ENCODE data around the gene GLYATL3.

The GLYATL3 gene

DNA sequence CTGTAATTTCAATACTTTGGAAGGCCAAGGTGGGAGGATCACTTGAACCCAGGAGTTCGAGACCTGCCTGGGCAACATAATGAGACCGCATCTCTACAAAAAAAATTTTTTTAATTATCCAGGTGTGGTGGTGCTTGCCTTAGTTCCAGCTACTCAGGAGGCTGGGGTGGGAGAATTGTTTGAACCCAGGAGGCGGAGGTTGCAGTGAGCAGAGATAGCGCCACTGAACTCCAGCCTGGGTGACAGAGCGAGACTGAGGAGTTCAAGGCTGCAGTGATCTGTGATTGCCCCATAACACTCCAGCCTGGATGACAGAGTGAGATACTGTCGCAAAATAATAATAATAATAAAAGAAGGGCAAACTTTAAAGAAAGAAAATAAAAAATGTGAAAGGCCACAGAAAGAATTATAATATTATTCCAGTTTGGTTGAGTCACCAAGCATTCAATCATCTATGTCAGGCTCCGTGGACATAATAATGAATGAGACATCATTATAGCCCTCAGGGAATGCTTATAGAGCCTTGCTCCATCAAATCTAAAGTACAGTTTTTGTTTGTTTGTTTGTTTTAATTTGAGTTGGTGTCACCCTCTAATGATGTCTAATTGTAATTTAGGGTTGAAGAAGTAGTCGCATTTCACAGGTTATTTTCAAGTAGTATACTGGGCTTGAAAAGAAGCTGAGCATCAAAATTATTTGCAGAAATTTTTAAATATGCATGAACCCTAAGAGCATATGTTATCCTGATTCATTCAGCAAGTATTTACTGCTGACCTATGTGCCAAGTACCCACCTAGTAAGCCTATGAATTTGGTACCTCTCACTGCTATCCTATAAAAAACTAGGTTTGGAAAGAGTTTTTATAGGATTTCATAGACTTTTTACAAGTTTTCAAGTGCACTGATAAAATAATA is 15.1 kb downstream of the GLYATL3 start:
- DNase-seq (ENCODE audit: low spot score) = no peak

DNA sequence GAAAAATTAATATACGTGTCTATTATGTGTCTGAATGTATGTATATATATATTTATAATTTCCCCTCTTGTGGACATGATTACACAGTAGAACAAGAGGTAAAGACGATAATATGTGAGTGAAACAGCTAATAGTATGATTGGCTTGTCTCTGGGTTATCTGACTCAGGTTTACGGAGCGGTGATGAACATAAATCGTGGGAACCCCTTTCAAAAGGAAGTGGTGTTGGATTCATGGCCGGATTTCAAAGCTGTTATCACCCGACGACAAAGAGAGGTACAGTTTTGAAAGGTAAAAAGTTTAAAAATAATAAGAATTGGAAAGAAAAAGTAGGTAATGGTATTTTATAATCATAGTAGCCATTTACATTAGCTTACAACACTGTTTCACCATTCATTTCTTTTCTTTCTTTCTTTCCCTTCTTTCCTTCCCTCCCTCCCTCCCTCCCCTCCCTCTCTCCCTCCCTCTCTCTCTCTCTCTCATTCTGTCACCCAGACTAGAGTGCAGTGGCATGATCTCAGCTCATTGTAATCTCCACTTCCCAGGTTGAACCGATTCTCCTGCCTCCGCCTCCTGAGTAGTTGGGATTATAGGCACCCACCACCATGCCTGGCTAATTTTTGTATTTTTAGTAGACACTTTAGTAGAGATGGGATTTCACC is 15.9 kb downstream of the GLYATL3 start:
- no peak for DNase-seq (ENCODE audit: low spot score)

DNA sequence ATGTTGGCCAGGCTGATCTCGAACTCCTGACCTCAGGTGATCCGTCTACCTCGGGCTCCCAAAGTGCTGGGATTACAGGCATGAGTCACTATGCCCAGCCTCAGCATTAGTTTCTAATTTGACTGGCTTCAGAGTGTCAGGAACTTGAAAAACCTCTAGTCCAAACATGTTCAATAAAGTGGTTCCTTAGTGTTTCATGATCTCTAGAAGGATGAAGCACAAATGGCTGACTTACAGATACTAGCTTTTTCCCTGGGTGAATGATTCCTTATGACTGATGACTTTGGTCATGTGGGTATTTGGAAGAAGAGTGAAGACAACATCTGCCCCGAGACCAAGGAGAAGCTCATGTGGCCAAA is 16.4 kb downstream of the GLYATL3 start:
- DNase-seq (ENCODE audit: low spot score) = no peak

DNA sequence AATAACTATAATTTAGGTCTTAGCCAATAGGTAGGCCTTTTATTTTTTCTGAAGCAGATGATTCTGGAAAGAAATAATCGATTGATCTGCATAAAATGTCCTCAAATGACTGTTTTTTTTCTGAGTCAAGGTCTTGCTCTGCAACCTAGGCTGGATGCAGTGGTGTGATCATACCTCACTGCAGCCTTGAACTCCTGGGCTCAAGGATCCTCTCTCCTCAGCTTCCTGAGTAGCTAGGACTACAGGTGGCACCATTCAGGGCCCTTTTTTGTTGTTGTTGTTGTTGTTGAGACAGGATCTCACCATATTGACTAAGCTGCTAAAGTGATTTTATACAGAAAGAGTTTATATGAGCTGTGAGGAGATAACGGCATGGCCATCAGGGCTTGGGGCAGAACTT is 18.2 kb downstream of the GLYATL3 start:
- no peak for DNase-seq (ENCODE audit: low spot score)

DNA sequence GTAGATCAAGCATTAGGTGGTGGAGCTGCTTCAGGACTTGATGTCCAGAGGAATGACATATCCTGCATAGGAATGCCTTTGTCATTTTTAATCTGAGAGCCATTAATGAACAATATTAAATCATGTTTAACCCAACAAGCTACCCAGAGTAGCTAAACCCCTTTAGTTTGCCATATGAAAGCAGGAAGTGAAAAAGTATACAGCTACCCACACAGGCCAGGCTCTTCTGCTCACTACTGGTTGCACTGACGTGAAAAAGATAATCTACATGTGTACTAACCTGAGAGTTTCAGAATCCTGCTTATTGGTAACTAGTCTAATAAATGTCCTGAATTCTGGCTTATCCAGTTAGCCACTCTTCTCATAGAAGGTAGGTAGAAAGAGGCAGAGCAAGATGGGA is 19.9 kb downstream of the GLYATL3 start:
- no peak for DNase-seq (ENCODE audit: low spot score)

DNA sequence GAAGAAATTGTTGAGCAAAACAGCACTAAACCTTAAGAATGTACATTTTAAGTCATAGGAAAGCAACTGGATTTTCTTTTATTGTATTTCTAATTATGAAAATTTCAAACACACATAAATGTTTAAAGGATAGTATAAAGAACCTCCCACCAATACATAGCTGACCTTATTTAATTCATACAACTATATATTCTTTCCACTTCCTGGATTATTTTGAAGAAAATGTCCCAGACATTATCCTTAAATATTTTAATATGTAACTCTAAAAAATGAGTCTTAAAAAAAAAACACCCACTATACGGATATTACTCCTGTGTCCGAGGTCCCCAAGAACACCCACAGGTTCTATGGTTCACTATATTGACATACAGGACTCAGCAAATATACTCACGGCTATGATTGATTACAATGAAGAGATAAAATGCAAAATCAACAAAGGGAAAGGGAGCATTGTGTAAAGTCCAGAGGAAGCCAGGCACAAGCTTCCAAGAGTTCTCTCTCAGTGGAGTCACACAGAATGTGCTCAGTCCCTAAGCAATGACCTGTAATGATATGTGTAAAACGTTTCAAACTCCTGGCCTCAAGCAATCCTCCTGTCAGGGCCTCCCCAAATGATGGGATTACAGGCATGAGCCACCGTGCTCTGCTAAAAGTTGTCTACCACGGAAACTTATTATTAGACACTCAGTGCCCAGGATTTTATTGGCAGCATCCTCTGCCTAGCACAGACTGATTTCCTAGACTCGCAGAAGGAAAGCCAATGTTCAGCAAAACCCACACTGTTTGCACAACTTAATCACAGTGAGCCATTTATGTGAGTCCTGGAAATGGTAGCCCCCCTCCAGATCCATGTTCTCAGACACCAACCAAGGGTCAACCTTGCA is 23.2 kb downstream of the GLYATL3 start:
- DNase-seq (ENCODE audit: low spot score) = no peak

DNA sequence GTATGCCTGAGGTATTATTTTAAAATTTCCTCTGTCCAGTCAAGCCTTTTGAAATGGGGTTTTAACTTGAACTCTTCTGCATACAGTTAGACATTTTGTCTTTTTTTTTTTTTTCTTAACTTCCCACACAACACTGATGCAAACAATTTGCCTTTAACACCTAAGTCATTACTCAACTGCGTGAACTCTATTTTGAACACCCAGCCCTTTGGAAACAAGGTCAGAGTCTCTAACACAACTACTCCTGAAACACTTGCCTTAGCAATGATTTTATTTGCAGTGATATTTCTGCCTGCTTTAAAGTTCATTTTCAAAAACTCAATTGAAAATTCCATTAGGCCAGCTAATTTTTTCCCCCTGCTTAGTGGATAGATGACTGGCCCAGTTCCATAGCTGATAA is 24.2 kb downstream of the GLYATL3 start:
- no peak for DNase-seq (ENCODE audit: low spot score)

DNA sequence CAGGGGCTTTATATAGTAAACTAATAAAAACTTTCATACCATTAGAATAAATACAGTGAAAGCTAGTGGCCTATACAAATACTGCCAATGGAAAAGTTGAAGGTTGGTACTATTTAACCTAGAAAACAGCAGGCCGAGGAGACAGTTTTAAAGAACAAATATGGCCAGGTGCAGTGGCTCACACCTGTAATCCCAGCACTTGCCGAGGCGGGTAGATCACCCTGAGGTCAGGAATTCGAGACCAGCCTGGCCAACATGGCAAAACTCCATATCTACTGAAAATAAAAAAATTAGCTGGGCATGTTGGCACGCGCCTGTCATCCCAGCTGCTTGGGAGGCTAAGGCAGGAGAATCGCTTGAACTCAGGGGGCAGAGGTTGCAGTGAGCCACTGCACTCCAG is 24.8 kb downstream of the GLYATL3 start:
- no peak for DNase-seq (ENCODE audit: low spot score)

DNA sequence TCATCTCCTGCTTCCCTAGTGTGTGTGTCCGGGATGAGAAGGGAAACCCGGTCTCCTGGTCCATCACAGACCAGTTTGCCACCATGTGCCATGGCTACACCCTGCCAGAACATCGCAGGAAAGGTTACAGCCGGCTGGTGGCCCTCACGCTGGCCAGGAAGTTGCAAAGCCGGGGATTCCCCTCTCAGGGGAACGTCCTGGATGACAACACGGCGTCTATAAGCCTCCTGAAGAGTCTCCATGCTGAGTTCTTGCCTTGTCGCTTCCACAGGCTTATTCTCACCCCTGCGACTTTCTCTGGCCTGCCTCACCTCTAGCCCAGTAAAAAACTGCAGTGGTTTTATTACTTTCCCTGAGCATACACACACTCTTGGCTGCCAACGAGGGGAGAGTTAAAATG is 26.9 kb downstream of the GLYATL3 start:
- no peak for DNase-seq (ENCODE audit: low spot score)

DNA sequence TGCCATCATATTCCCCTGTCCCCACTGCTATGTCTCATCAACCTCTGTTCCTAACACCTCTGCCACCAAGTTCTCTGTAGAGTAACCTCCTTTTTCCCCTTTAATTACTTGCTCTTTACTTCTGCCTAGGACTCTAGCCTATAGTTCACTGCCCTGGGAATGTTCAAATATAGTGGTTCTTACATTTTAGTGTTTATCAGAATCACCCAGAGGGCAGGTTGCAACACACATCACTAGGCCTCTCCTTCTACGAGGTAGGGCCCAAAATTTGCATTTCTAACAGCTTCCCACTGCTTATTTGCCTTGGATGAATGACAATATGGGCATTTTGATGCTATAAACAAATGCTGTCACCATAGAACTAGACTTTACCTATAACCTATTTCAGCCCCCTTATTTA is 27.6 kb downstream of the GLYATL3 start:
- no peak for DNase-seq (ENCODE audit: low spot score)

DNA sequence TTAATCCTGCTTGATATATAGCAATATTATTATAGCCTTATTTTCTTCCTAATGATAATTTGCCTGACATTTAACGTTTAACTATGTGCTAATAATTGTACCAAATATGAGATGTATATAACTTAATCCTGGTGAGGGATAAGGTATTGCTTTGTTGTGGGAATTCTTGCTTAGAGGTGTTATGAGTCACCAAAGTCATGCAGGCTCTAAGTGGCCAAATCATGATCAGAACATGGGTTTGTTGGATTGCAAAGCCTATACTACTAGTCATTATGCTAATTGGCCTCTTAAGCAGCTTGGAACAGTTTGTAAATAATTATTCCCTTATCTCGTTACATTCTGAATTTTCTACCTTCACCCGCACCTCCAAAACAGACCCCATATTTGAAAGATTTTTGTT is 28.8 kb downstream of the GLYATL3 start:
- DNase-seq (ENCODE audit: low spot score) = no peak

DNA sequence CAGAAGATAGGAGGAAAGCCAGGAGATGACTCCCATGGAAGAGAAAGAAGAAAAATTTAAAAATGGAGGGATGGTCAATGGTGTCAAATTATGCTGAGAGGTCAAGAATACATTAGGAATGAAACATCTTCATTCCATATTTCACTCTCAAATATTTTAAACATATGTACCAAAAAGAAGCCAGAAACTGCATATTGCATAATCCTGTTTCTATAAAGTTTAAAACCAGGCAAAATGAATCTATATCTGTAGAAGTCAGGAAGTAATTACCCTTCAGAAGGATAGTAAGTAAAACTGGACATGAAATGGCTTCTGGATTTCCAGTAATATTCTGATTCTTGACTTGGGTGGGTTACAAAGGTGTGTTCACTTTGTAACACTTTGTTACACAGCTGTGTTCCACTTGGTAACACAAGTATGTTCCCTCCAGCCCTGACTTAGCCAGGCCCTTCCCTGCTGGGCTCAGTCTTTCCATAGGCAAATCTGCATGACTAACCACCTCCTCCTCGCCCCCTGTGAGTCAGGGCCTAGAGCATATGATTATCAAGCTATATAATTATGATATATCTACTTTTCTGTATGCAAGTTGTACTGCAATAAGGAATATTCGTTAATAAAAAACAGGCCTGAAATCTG is 30.5 kb downstream of the GLYATL3 start:
- DNase-seq (ENCODE audit: low spot score) = no peak

DNA sequence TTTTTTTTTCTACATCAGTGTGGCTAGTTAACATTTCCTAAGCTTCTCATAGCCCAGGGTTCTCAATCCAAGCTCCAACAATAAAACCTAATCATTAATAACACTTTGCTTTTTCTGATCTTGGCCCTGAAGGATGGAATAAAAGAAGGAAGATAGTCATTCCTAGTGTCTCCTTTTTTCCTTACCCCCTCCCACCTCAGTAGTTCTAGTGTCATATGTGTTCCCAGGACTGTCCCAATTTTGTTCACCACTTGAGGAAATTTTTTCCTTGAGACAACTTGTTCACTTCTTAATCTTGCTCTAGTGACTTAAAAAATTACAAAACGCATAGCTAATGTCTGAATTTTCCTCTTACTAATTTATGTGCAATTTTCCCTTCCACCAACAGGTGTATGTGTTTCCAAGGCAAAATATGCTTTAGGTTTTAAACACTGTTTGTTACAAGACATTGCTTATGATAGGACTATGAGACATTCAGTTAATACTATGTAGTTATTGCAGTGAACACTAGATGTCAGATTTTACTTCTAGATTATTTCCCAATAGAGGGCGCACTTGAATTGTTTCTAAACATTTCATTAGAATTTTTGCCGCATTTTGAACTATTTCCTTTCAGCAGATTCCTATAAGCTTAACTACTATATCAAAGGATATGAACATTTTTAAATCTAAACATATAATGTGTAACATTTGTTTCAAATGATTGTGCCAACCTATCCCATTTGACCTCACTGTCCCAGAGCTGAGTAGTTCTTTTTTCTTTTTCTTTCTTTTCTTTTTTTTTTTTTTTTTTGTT is 32.2 kb downstream of the GLYATL3 start:
- peak; percentile 46 for DNase-seq (ENCODE audit: low spot score)

DNA sequence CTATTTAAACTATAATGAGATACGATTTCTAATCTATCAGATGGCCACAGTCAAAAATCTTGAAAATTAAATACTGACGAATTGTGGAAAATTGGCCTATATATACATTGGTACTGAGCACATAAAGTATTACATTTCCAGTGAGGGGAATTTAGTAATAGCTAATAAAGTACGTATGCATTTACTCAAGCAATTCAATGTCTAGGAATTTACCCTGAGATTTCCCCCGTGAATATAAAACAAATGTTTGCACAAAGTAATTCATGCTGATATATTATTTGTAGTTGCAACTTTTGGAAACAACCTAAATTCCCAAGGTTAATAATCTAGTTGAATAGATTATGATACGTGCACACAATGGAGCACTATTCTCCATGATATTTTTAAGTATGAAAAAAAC is 36.1 kb downstream of the GLYATL3 start:
- no peak for DNase-seq (ENCODE audit: low spot score)

DNA sequence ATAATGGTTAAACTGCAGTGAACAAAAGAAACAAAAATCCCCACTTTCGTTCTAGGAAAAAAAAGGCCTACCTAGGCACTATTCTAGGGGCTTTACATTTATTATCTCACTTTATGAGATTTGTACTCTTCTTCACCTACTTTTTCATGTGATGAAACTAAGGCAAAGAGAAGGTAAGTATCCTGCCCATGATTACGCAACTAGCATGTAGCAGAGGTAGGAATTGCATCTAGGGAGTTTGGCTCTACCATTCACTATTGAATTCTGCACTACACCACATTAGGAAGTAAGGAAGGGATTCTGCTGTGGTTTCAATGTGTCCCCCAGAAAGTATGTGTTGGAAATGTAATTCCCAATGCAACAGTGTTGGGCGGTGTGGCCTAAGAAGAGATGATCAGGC is 39.4 kb downstream of the GLYATL3 start:
- DNase-seq (ENCODE audit: low spot score) = no peak

DNA sequence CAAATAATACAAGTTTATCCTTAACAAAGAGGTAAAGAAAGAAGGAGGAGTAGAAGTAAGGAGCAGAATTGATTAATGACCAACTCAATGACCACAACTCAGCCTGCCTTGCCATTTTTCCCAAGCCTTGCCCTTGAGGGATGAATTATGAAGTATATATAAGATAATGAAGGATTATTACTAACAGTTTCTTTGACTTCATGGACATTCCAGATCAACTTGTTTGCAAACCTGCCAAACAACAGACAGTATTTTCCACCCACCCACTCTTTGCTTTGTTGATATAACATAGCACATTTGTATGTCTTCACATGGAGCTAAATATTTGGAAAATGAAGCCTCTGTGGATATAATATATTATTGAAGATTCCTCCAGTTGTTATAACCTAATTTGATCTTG is 40.9 kb downstream of the GLYATL3 start:
- no peak for DNase-seq (ENCODE audit: low spot score)

DNA sequence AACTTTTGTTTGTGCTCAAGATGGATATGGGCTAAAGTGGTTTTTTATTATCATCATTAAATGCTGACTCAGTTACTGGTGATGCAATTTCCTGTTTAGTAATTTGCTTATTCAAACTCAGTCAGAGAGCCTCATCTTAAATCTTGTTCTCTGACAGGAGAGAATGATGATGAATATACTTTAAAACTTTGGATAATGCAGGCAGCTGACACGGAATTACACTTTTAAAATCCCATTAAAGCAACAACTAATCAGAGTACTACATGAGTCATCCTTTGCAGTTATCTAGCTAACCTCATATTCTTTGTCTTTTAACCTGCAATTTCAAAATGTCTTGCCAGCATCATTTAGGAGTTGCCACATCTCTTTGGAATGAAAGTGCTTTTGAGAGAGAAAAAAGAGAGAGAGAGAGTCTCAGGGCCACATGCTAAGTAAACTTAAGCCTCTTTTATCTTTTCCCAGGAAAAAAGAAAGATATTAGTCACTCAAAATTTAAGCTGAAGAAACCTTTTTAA is 41.5 kb downstream of the GLYATL3 start:
- no peak for DNase-seq (ENCODE audit: low spot score)

DNA sequence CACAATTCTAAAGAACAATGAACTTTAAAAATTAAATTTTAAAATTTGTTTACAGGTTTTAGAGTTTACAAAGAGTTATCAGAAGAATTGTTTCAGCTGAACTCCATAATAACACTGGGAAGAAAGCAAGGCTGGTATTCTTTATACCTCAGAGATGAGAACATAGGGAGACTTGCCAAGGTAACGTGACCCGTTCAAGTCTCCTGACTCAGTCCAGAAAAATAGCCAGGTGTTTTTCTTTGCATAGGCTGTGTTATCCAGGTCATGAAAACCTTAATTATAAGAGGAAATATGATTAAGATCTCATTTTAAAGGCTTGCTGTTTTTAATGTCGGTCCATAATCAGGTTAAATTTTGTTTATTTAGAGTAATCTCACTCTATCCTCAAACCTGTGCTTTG is 42.2 kb downstream of the GLYATL3 start:
- DNase-seq (ENCODE audit: low spot score) = no peak

DNA sequence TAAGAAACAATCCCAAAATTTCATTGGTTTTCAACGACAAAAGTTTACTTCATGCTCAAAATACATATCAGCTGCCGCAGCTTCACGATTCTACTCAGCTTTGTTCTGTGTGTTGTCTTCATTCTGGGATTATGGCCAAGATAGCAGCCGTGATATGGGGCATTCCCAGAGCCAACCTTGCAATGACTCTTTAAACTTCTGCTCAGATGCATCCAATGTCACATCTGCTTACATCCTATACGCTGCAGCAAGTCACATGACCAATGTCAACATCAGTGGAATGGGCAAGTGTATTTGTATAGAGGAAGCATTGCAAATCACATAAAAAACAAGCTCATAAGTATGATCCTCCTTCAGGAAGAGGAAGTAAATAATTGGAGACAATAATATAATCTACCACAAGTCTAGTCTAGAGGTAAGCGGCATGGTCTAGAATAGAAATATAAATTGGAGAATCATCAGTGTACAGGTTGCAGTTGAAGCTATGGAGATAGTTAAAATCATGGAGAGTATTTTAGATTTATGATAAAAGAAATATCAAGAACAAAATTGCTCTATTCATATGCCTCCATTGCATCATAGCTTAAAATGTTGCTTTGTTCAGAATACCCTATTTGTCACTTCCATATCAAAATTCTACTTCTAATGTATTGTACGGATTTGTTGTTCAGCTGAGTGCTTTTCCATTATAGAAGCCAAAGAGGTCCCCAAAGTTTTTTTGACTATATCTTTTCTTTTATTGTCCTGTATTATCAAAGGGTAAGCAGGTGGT is 43.5 kb downstream of the GLYATL3 start:
- no peak for DNase-seq (ENCODE audit: low spot score)

DNA sequence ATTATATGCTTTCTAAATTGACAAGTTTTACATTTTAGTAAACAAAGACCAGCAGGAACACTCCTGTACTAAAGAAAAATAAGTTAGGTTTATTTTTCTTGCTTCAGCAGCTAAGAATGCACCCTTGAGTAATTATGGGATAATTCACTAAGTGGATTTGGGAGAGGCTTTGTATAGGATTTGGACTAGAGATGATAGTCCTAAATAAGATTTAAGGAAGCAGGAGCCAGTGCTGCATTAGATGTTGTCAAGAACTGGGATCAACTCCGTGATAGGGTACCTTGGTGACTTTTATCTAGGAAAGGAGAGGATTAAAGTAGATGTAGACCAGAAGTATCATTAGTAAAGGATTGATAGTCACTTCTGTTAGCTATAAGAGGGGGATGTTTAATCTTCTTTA is 46.6 kb downstream of the GLYATL3 start:
- DNase-seq (ENCODE audit: low spot score) = no peak
